C4-2B (cell line): Measurements from ENCODE around the gene RUFY1.
"Not testable (repeated sequence)": the region's sequence is repeated elsewhere in the genome, so short reads cannot be mapped to it uniquely, and the experiment has no call there.

ENCODE experiments used
- H3K27ac ChIP-seq: fragments of 450-650 bp; 2 replicates; pipeline ENCODE4 v1.5.1; 2017
- ZFX ChIP-seq: fragments of 450-650 bp; IDR thresholded peaks from 2 replicates; pipeline ENCODE4 v1.6.1; 2017
- TF ChIP-seq, protein P1 (sequence below): fragments of 450-650 bp; conservative IDR thresholded peaks from 2 replicates; pipeline ENCODE4 v1.5.1; 2017; ENCODE audit warnings: mild to moderate bottlenecking

Gene RUFY1

DNA sequence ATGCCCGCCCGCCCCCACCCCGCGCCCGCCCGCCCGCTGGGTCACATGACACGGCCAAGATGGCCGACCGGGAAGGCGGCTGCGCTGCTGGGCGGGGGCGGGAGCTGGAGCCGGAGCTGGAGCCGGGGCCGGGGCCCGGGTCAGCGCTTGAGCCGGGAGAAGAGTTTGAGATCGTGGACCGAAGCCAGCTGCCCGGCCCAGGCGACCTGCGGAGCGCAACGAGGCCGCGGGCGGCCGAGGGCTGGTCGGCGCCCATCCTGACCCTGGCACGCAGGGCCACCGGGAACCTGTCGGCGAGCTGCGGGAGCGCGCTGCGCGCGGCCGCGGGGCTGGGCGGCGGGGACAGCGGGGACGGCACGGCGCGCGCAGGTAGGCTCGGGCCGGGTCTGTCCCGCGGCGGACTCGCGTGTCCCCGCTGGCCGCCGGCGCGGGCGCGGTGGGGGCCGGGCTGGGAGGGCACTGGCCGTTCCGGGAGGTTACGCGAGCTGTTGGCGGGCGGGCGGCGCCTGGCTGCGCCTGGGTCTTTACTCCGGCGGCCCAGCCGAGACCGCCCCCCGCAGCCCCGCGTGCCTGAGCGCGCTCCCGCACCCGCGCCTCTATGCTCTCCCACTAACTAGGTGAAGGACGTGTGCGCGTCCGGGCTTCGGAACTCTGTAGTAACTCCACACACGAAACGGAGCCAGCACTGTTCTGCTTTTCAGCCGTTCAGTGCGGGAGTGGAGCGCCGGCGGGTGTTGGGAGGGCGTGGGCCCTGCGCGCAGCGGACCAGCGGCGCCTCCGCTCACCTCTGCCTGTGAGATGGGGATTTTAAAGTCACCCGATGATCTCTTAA, at the start of gene RUFY1:
RUFY1 (plus strand) TSS at position 44 of the 832 bp plus-strand sequence; CDS start at position 60, 16 bp downstream.
- peak within 1 kb of the TSS; percentile 87 for H3K27ac ChIP-seq
- peak; percentile 82 for TF ChIP-seq ZFX
- TF ChIP-seq, protein P1, sequence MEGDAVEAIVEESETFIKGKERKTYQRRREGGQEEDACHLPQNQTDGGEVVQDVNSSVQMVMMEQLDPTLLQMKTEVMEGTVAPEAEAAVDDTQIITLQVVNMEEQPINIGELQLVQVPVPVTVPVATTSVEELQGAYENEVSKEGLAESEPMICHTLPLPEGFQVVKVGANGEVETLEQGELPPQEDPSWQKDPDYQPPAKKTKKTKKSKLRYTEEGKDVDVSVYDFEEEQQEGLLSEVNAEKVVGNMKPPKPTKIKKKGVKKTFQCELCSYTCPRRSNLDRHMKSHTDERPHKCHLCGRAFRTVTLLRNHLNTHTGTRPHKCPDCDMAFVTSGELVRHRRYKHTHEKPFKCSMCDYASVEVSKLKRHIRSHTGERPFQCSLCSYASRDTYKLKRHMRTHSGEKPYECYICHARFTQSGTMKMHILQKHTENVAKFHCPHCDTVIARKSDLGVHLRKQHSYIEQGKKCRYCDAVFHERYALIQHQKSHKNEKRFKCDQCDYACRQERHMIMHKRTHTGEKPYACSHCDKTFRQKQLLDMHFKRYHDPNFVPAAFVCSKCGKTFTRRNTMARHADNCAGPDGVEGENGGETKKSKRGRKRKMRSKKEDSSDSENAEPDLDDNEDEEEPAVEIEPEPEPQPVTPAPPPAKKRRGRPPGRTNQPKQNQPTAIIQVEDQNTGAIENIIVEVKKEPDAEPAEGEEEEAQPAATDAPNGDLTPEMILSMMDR: no peak

DNA sequence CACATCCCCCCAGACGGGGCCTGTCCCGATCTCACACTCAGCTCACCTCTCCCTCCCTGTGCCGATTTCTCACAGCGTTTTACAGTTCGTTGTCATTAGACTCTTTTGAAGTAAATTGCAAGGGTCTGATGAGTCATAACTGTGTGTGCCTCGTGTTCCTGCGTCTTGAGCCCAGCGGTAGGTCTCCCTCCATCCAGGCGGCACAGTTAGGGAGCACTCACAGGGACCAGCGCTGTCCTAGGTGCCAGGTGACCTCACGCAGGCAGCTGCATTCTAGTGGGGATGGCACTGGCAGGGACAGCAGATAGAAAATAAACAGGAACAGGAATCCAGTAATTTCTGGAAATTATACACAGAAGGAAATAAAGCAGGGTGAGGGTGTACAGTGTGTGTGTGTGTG, 48.4 kb upstream of the RUFY1 start:
- H3K27ac ChIP-seq: not testable (repeated sequence)

DNA sequence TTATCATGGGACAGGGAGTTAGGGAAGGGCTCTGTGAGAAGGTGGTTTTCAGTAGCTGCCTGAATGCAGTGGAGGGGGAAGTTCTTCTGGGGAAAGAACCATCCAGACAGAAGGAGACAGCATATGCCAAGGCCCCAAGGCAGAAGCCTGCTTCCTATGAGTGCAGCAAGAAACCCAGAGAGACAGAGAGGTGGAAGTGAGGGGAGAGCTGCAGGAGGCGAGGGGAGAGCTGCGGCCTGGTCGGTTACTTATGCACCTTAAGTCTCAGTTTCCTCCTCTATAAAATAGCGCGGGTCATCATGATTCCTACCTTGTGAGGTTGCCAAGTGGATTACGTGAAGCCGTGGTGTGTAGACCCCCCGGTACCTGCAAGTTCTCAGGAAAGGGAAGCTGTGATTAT, 47.9 kb upstream of the RUFY1 start:
- H3K27ac ChIP-seq: not testable (repeated sequence)

GRCh38 chr5:179504191-179504590, 46.2 kb upstream of the RUFY1 start:
- TF ChIP-seq ZFX: no peak
- TF ChIP-seq, protein P1: no peak
- no peak overlapping the region for H3K27ac ChIP-seq

DNA sequence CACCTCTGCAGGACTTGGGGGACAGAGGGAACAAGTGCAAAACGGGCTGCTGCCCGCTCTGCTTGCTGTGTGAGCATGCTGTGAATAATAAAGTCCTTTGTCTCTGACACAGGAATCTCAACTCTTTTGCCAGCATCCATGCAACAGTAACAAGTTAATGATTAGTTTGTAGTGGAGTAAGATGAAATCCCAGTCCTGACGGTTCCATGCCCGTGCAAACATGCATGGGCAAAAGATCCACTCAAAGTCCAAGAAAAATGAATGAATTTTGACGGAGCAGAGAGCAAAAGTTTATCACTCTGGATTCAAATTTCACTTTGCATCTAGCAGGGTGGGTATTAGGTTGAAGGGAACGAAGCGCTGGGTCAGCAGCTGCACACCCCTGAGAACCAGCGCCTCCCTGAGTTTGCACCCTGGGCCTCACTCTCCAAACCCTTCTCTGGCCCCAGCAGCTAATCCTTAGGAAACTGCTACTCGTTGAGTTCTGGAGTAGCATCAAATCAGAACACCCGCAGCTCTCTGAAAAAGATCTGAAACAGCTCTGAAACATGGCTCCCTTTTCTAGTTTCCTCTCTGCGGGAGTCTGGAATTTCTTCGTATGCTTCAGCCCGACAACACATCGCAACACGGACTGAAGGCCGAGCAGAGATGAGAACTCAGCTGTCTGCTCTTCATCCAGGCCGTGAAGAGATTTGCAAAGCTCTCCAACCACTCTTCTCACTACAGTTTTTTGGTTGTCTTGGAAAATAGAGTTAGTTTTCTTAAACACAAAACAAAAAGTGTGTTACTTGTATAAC, 45.6 kb upstream of the RUFY1 start:
- H3K27ac ChIP-seq: no peak overlapping the region
- TF ChIP-seq, protein P1: no peak
- no peak for TF ChIP-seq ZFX

- no peak for TF ChIP-seq ZFX
- TF ChIP-seq, protein P1: no peak
- no peak overlapping the region for H3K27ac ChIP-seq
Observed at GRCh38 chr5:179505636-179506261, 44.6 kb upstream of the RUFY1 start.

- TF ChIP-seq ZFX: no peak
- TF ChIP-seq, protein P1: no peak
- no peak overlapping the region for H3K27ac ChIP-seq
Observed at GRCh38 chr5:179509239-179509638, 41.1 kb upstream of the RUFY1 start.

GRCh38 chr5:179509845-179510244, 40.5 kb upstream of the RUFY1 start:
- TF ChIP-seq, protein P1: no peak
- no peak for TF ChIP-seq ZFX

More at GRCh38 chr5:179509845-179510244, 40.5 kb upstream of the RUFY1 start:
- H3K27ac ChIP-seq: no peak overlapping the region
